PC-3 (cell line): ENCODE data around the gene PDK1.

Experiments used
- CTCF ChIP-seq: fragments of 300-600 bp; sonication (generic); conservative IDR thresholded peaks from 2 replicates; pipeline ENCODE4 v1.5.1; 2017; ENCODE audit warnings: antibody characterized with exemption, low read depth, mild to moderate bottlenecking, low read length
- EZH2 ChIP-seq: fragments of 300-600 bp; sonication (generic); IDR thresholded peaks from one replicate; pipeline ENCODE4 v1.6.1; 2017; ENCODE audit warnings: antibody characterized with exemption, mild to moderate bottlenecking, low read length; ENCODE audit not compliant: unreplicated experiment

GRCh38 chr2:172629586-172629985, 73.7 kb downstream of the PDK1 start:
- TF ChIP-seq CTCF (no peak), EZH2 (no peak)
